ENCODE measurements around the gene CCDC88A.

DNA sequence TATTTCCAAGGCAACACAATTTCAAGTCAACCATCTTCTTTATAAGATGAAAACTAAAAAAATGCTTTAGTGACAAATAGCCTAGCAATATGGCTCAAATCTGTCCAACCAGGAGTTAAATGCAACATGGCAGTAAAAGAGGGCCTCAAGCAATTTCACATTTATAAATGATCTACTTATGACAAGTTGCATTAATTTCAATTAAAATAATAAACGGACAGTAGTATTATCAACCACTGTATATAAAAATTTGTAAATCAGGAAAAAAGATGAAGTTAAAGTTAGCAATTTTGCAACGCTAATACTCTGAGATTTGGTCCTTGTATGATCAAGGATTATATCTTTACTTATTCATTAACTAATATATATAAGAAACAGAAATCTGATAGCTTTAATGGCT, 19.3 kb downstream of the CCDC88A start:
- TF ChIP-seq, protein P1, sequence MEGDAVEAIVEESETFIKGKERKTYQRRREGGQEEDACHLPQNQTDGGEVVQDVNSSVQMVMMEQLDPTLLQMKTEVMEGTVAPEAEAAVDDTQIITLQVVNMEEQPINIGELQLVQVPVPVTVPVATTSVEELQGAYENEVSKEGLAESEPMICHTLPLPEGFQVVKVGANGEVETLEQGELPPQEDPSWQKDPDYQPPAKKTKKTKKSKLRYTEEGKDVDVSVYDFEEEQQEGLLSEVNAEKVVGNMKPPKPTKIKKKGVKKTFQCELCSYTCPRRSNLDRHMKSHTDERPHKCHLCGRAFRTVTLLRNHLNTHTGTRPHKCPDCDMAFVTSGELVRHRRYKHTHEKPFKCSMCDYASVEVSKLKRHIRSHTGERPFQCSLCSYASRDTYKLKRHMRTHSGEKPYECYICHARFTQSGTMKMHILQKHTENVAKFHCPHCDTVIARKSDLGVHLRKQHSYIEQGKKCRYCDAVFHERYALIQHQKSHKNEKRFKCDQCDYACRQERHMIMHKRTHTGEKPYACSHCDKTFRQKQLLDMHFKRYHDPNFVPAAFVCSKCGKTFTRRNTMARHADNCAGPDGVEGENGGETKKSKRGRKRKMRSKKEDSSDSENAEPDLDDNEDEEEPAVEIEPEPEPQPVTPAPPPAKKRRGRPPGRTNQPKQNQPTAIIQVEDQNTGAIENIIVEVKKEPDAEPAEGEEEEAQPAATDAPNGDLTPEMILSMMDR (conservative IDR thresholded peaks at IDR 0.05; ENCODE audit: low read depth, low read length) = no peak
- TF ChIP-seq EZH2 (IDR thresholded peaks at IDR 0.05; ENCODE audit: borderline replicate concordance, low read depth, low read length, poor library complexity, severe bottlenecking) = no peak

Measured in A673 (cell line).